SK-N-SH (cell line): Measurements from ENCODE around the gene ZBTB16.

Experiments
- CTCF ChIP-seq: fragments of 200-600 bp; sonication (generic); IDR thresholded peaks from 2 replicates; pipeline ENCODE4 v1.6.1; 2017; ENCODE audit warnings: antibody characterized with exemption, mild to moderate bottlenecking, moderate library complexity
- EP300 ChIP-seq, 2 experiments: IDR thresholded peaks; 2 replicates each; pipeline versions ENCODE4 v1.4.0 to v1.6.1; 2012; ENCODE audit warnings: borderline replicate concordance in 1 of 2, low read depth in 1 of 2, low read length in 1 of 2
- EZH2phosphoT487 ChIP-seq: fragments of 200-600 bp; sonication (generic); IDR thresholded peaks from 2 replicates; pipeline ENCODE4 v1.6.1; 2017; ENCODE audit warnings: low read depth, mixed run types, mild to moderate bottlenecking, antibody characterized with exemption, moderate library complexity, borderline replicate concordance
- GABPA ChIP-seq: IDR thresholded peaks from 2 replicates; pipeline ENCODE4 v1.4.0; 2012; ENCODE audit warnings: low read depth, mild to moderate bottlenecking
- JUND ChIP-seq: IDR thresholded peaks from 2 replicates; pipeline ENCODE4 v1.4.0; 2012
- MXI1 ChIP-seq: IDR thresholded peaks from 2 replicates; pipeline ENCODE4 v1.6.1; 2012; ENCODE audit warnings: mild to moderate bottlenecking, low read depth, low read length, improper control_type of control experiment
- POLR2AphosphoS5 ChIP-seq: IDR thresholded peaks from 2 replicates; pipeline ENCODE4 v1.6.1; 2012; ENCODE audit warnings: low read depth, low read length
- RCOR1 ChIP-seq: fragments of 150-350 bp; IDR thresholded peaks from 2 replicates; pipeline ENCODE4 v1.6.1; 2017; ENCODE audit warnings: antibody characterized with exemption, low read length
- REST ChIP-seq: IDR thresholded peaks from 2 replicates; pipeline ENCODE4 v1.6.1; 2012; ENCODE audit warnings: mild to moderate bottlenecking, low read depth, low read length, moderate library complexity
- TAF1 ChIP-seq: IDR thresholded peaks from 2 replicates; pipeline ENCODE4 v1.6.1; 2012; ENCODE audit warnings: low read depth, mild to moderate bottlenecking, low read length, moderate library complexity, borderline replicate concordance
- TCF12 ChIP-seq: IDR thresholded peaks from 2 replicates; pipeline ENCODE4 v1.4.0; 2012

GRCh38 chr11:114207096-114207495 is 147.6 kb downstream of the ZBTB16 start:
- TF ChIP-seq TCF12 (no peak), CTCF (no peak), POLR2AphosphoS5 (no peak), JUND (no peak), GABPA (no peak), MXI1 (no peak), RCOR1 (no peak), TAF1 (no peak), REST (no peak), EZH2phosphoT487 (no peak), EP300 (IDR thresholded peaks at IDR 0.05; ENCODE audit: borderline replicate concordance in 1 of 2, low read depth in 1 of 2, low read length in 1 of 2) (no peak)
